ENCODE results near the gene DALRD3. TPM values are rescaled to one million over a fixed set of nuclear protein-coding genes. Genes with fewer than 3 reads are reported as not detected.

Gene DALRD3
- total RNA-seq, 1 experiment from 2014 or later, result 42.7 TPM

DNA sequence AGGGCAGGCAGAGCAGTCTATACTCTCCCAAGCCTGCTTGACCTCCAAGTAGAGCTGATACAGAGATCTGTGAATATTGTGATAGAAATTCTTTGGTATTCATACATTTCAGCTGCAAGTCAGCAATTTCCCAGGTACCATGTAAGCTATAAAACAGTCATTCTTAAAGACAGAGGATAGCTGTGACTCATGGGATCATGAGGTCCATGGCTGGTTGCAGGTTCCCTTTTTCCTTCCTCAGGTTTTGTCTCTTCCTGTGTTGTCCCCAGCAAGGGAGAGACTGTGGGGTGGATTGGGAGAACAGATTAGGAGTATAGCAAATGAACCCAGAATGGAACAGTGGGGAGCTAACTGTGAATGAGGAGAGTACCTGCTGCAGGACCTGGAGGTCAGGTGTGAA, 33.7 kb downstream of the DALRD3 start:
- no peak for TF ChIP-seq CTCF (IDR thresholded peaks at IDR 0.05; ENCODE audit: unreplicated experiment)
- Mint-ChIP-seq H3K9me3 (ENCODE audit: unreplicated experiment) (no peaks in the 10 kb centered on the region), H3K4me3 (ENCODE audit: unreplicated experiment) (no peak overlapping the region), H3K4me1 (ENCODE audit: insufficient read depth, unreplicated experiment) (peaks cover 16% of the 10 kb centered on the region), H3K27me3 (ENCODE audit: insufficient read depth, unreplicated experiment) (no peaks in the 10 kb centered on the region), H3K36me3 (ENCODE audit: insufficient read depth, unreplicated experiment) (peaks cover 50% of the 10 kb centered on the region), H3K27ac (ENCODE audit: low read depth, unreplicated experiment) (peak overlapping the region; percentile 12)
- ChIA-PET CTCF (interaction anchor here (0.7 to 1.7 kb wide), 4 partner anchors 29 to 465 kb away, joined by 3 to 7 read pairs (median 4); partner anchors contain the start of gene NDUFAF3), POLR2A (interaction anchor here (1.4 to 2.3 kb wide), 2 partner anchors 12 to 23 kb away, joined by 4 to 6 read pairs; partner anchors contain the start of gene WDR6)
- no TSS peak for BruUV-seq (replicated peaks)
- no peak for DNase-seq (ENCODE audit: unreplicated experiment)
- intact Hi-C loops (cut with micrococcal nuclease), result no loop called here

GRCh38 chr3:48983096-48983495, 35.3 kb downstream of the DALRD3 start:
- DNase-seq (ENCODE audit: unreplicated experiment), result no peak
- peak overlapping the region; percentile 19 for H3K27ac Mint-ChIP-seq (ENCODE audit: low read depth, unreplicated experiment)
- no peak overlapping the region for H3K4me3 Mint-ChIP-seq (ENCODE audit: unreplicated experiment)
- H3K27me3 Mint-ChIP-seq (ENCODE audit: insufficient read depth, unreplicated experiment), result no peaks in the 10 kb centered on the region
- BruUV-seq (replicated peaks), result no TSS peak
- intact Hi-C loops (cut with micrococcal nuclease), result no loop called here
- peaks cover 5% of the 10 kb centered on the region for H3K4me1 Mint-ChIP-seq (ENCODE audit: insufficient read depth, unreplicated experiment)
- H3K36me3 Mint-ChIP-seq (ENCODE audit: insufficient read depth, unreplicated experiment), result peaks cover 66% of the 10 kb centered on the region
- no peak for TF ChIP-seq CTCF (IDR thresholded peaks at IDR 0.05; ENCODE audit: unreplicated experiment)
- no peaks in the 10 kb centered on the region for H3K9me3 Mint-ChIP-seq (ENCODE audit: unreplicated experiment)
- ChIA-PET POLR2A (no interaction called here), CTCF (no interaction called here)

- intact Hi-C loops (cut with micrococcal nuclease), result no loop called here
- peaks cover 70% of the 10 kb centered on the region for H3K36me3 Mint-ChIP-seq (ENCODE audit: insufficient read depth, unreplicated experiment)
- CTCF ChIA-PET, result no interaction called here
- DNase-seq (ENCODE audit: unreplicated experiment), result no peak
- no peaks in the 10 kb centered on the region for H3K27me3 Mint-ChIP-seq (ENCODE audit: insufficient read depth, unreplicated experiment)
- H3K4me3 Mint-ChIP-seq (ENCODE audit: unreplicated experiment), result no peak overlapping the region
- no peak for TF ChIP-seq CTCF (IDR thresholded peaks at IDR 0.05; ENCODE audit: unreplicated experiment)
- H3K9me3 Mint-ChIP-seq (ENCODE audit: unreplicated experiment), result no peaks in the 10 kb centered on the region
- POLR2A ChIA-PET, result no interaction called here
- peaks cover 1% of the 10 kb centered on the region for H3K4me1 Mint-ChIP-seq (ENCODE audit: insufficient read depth, unreplicated experiment)
- H3K27ac Mint-ChIP-seq (ENCODE audit: low read depth, unreplicated experiment), result no peak overlapping the region
- BruUV-seq (replicated peaks), result no TSS peak
Measured at GRCh38 chr3:48982686-48983085, 35.7 kb downstream of the DALRD3 start.

GRCh38 chr3:48982016-48982415, 36.4 kb downstream of the DALRD3 start:
- H3K4me1 Mint-ChIP-seq (ENCODE audit: insufficient read depth, unreplicated experiment), result no peaks in the 10 kb centered on the region
- H3K36me3 Mint-ChIP-seq (ENCODE audit: insufficient read depth, unreplicated experiment), result peaks cover 76% of the 10 kb centered on the region
- no peak for DNase-seq (ENCODE audit: unreplicated experiment)
- no peak overlapping the region for H3K4me3 Mint-ChIP-seq (ENCODE audit: unreplicated experiment)
- no TSS peak for BruUV-seq (replicated peaks)
- no peak for TF ChIP-seq CTCF (IDR thresholded peaks at IDR 0.05; ENCODE audit: unreplicated experiment)
- H3K27me3 Mint-ChIP-seq (ENCODE audit: insufficient read depth, unreplicated experiment), result no peaks in the 10 kb centered on the region
- intact Hi-C loops (cut with micrococcal nuclease), result no loop called here
- CTCF ChIA-PET, result interaction anchor here (0.6 kb wide), 2 partner anchors 44 to 1202 kb away, joined by 3 read pairs; no protein-coding TSS in a partner anchor
- H3K9me3 Mint-ChIP-seq (ENCODE audit: unreplicated experiment), result no peaks in the 10 kb centered on the region
- POLR2A ChIA-PET, result no interaction called here
- no peak overlapping the region for H3K27ac Mint-ChIP-seq (ENCODE audit: low read depth, unreplicated experiment)
